WTC11 (cell line): ENCODE data around the gene ESRRG. TPM values are rescaled to one million over a fixed set of nuclear protein-coding genes. Genes with fewer than 3 reads are reported as not detected.
A peak's percentile ranks its signal among the peaks of the same experiment; 100 is the strongest.

Source experiments
- ATAC-seq: fragments of 200-7000 bp; cut with Tn5 transposase; 2 replicates; pipeline ENCODE4 v1.10.0; 2021; ENCODE audit warnings: mild to moderate bottlenecking, moderate library complexity
- CTCF ChIA-PET: fragments of 300-600 bp; sonication (Branson Sonifier 250); formaldehyde crosslinking; loops from one replicate; lab custom pipeline; 2021; ENCODE audit warnings: antibody characterized with exemption; lab: Charles Lee
- POLR2A ChIA-PET: fragments of 350-600 bp; sonication (Branson Sonifier 250); formaldehyde crosslinking; loops from one replicate; lab custom pipeline; 2021; ENCODE audit warnings: antibody characterized with exemption; lab: Charles Lee
- DNase-seq: peaks from one replicate; pipeline ENCODE4 v3.0.0; 2021; ENCODE audit warnings: low spot score
- H3K27ac Mint-ChIP-seq: 2 replicates; pipeline ENCODE4 v1.8.0; 2021; ENCODE audit warnings: mixed read lengths
- H3K27me3 Mint-ChIP-seq: 2 replicates; pipeline ENCODE4 v1.8.0; 2021; ENCODE audit warnings: low read depth, mild to moderate bottlenecking, moderate library complexity, mixed read lengths
- H3K36me3 Mint-ChIP-seq: 2 replicates; pipeline ENCODE4 v1.8.0; 2021; ENCODE audit warnings: mixed read lengths
- H3K4me1 Mint-ChIP-seq: 2 replicates; pipeline ENCODE4 v1.8.0; 2022; ENCODE audit warnings: mixed read lengths
- H3K4me3 Mint-ChIP-seq: 2 replicates; pipeline ENCODE4 v1.8.0; 2021; ENCODE audit warnings: mild to moderate bottlenecking, moderate library complexity, mixed read lengths
- H3K9me3 Mint-ChIP-seq: 2 replicates; pipeline ENCODE4 v1.8.0; 2021; ENCODE audit warnings: mixed read lengths
- GABPB1 ChIP-seq: sonication (generic); formaldehyde crosslinking; IDR thresholded peaks from 2 replicates; pipeline ENCODE4 v1.8.1; 2023; ENCODE audit warnings: mild to moderate bottlenecking, missing genetic modification reagents
- TCF7 ChIP-seq: sonication (generic); formaldehyde crosslinking; IDR thresholded peaks from 2 replicates; pipeline ENCODE4 v1.8.0; 2022; ENCODE audit warnings: mild to moderate bottlenecking, low read depth, missing genetic modification reagents, moderate library complexity
- total RNA-seq: library from RNA; stranded (reverse); gene quantifications from 3 replicates; pipeline ENCODE4 v1.2.3, GENCODE V29; 2021
- TF ChIP-seq, protein P1 (sequence below): sonication (generic); formaldehyde crosslinking; IDR thresholded peaks from 2 replicates; pipeline ENCODE4 v1.8.0; 2022; ENCODE audit warnings: missing genetic modification reagents
- TF ChIP-seq, protein P2 (sequence below): sonication (generic); formaldehyde crosslinking; IDR thresholded peaks from 2 replicates; pipeline ENCODE4 v1.8.1; 2022; ENCODE audit warnings: mild to moderate bottlenecking, missing genetic modification reagents, moderate library complexity, borderline replicate concordance
- TF ChIP-seq, protein P3 (sequence below): sonication (generic); formaldehyde crosslinking; IDR thresholded peaks from 2 replicates; pipeline ENCODE4 v1.8.1; 2023; ENCODE audit warnings: mild to moderate bottlenecking, missing genetic modification reagents
- TF ChIP-seq, protein P4 (sequence below): sonication (generic); formaldehyde crosslinking; IDR thresholded peaks from 2 replicates; pipeline ENCODE4 v1.8.1; 2023; ENCODE audit warnings: mild to moderate bottlenecking, moderate library complexity, missing genetic modification reagents
- TF ChIP-seq, protein P5 (sequence below): sonication (generic); formaldehyde crosslinking; IDR thresholded peaks from 2 replicates; pipeline ENCODE4 v1.8.1; 2023; ENCODE audit warnings: mild to moderate bottlenecking, missing genetic modification reagents, moderate library complexity
- TF ChIP-seq, protein P6 (sequence below): sonication (generic); formaldehyde crosslinking; IDR thresholded peaks from 2 replicates; pipeline ENCODE4 v1.8.0; 2023; ENCODE audit warnings: missing genetic modification reagents, mild to moderate bottlenecking, borderline replicate concordance
- TF ChIP-seq, protein P7 (sequence below): sonication (generic); formaldehyde crosslinking; IDR thresholded peaks from 2 replicates; pipeline ENCODE4 v1.8.1; 2023; ENCODE audit warnings: mild to moderate bottlenecking, missing genetic modification reagents, borderline replicate concordance

Gene ESRRG
- total RNA-seq, 1 experiment from 2014 or later = 2.3 TPM

DNA sequence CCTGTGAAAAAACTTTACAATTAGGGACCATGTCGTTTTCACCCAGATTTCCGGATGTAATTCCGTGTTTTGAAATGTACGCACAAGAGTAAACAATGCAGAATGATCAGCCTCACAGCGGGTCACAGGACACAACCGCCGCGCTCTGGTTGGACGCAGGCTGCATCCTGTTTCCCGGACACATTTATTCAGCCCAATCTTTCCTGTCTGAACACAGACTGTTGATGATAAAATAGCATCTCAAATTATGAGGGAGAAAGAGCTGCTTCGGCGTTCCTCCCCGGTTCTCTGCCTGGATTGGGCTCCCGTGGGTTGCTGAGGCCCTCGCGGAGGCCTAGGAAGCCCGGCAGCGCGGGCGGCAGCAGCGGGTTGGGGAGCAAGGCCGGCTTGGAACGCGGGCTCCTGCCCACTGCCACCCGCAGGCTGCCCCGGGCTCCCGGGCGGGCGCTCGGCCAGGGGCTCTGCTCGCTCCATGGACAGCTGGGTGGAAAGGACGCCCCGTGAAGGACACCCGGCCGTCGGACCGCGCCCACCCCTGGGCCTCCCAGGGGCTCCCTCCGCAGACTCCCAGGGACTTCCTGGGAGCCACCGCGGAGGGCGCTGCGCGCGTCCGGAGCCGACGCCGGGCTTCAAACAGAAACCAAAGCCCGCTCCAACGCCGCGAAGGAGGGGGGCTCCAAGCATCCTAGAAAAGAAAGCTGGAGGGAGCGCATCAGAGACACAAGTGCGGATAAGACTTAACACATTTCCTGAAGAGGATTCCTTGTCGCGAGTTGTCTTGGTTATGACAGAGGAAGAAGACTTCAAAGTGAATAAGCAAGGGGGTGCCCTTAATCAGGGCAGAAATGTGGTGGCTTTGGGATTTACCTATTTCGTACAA lies 122.3 kb downstream of the ESRRG start (continued):
- TF ChIP-seq, protein P1, sequence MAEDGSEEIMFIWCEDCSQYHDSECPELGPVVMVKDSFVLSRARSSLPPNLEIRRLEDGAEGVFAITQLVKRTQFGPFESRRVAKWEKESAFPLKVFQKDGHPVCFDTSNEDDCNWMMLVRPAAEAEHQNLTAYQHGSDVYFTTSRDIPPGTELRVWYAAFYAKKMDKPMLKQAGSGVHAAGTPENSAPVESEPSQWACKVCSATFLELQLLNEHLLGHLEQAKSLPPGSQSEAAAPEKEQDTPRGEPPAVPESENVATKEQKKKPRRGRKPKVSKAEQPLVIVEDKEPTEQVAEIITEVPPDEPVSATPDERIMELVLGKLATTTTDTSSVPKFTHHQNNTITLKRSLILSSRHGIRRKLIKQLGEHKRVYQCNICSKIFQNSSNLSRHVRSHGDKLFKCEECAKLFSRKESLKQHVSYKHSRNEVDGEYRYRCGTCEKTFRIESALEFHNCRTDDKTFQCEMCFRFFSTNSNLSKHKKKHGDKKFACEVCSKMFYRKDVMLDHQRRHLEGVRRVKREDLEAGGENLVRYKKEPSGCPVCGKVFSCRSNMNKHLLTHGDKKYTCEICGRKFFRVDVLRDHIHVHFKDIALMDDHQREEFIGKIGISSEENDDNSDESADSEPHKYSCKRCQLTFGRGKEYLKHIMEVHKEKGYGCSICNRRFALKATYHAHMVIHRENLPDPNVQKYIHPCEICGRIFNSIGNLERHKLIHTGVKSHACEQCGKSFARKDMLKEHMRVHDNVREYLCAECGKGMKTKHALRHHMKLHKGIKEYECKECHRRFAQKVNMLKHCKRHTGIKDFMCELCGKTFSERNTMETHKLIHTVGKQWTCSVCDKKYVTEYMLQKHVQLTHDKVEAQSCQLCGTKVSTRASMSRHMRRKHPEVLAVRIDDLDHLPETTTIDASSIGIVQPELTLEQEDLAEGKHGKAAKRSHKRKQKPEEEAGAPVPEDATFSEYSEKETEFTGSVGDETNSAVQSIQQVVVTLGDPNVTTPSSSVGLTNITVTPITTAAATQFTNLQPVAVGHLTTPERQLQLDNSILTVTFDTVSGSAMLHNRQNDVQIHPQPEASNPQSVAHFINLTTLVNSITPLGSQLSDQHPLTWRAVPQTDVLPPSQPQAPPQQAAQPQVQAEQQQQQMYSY (CRISPR knock-in tag) = no peak

DNA sequence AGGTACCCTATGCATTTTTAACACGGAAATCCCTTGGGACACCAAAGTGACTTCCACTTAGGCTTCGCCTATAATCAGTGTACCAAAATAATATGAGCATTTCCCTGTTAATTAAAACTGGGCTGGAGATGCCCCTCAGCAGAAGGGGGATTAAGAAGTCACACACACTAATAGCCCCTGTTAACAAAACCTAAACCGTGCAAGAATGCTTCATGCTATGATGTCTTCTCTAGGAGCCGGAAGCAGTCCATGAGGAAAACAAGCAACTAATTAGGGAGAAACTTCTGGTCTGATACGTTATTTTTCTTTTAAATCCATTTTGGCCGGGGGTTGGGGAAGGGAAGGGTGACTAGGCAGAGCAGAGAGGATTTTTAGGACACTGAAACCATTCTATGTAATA lies 123.4 kb downstream of the ESRRG start:
- Mint-ChIP-seq H3K9me3 (no peaks in the 10 kb centered on the region), H3K27ac (no peak overlapping the region), H3K36me3 (no peaks in the 10 kb centered on the region), H3K4me1 (peaks cover 46% of the 10 kb centered on the region), H3K27me3 (peaks cover 4% of the 10 kb centered on the region; the same call in 1 of the 2 replicates), H3K4me3 (peak overlapping the region; percentile 84)
- ChIA-PET POLR2A (no interaction called here), CTCF (no interaction called here)
- TF ChIP-seq GABPB1 (CRISPR knock-in tag) (no peak), TCF7 (CRISPR knock-in tag) (no peak)
- TF ChIP-seq, protein P2, sequence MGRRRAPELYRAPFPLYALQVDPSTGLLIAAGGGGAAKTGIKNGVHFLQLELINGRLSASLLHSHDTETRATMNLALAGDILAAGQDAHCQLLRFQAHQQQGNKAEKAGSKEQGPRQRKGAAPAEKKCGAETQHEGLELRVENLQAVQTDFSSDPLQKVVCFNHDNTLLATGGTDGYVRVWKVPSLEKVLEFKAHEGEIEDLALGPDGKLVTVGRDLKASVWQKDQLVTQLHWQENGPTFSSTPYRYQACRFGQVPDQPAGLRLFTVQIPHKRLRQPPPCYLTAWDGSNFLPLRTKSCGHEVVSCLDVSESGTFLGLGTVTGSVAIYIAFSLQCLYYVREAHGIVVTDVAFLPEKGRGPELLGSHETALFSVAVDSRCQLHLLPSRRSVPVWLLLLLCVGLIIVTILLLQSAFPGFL (CRISPR knock-in tag) = no peak
- TF ChIP-seq, protein P3, sequence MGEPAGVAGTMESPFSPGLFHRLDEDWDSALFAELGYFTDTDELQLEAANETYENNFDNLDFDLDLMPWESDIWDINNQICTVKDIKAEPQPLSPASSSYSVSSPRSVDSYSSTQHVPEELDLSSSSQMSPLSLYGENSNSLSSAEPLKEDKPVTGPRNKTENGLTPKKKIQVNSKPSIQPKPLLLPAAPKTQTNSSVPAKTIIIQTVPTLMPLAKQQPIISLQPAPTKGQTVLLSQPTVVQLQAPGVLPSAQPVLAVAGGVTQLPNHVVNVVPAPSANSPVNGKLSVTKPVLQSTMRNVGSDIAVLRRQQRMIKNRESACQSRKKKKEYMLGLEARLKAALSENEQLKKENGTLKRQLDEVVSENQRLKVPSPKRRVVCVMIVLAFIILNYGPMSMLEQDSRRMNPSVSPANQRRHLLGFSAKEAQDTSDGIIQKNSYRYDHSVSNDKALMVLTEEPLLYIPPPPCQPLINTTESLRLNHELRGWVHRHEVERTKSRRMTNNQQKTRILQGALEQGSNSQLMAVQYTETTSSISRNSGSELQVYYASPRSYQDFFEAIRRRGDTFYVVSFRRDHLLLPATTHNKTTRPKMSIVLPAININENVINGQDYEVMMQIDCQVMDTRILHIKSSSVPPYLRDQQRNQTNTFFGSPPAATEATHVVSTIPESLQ (CRISPR knock-in tag) = no peak
- TF ChIP-seq, protein P4, sequence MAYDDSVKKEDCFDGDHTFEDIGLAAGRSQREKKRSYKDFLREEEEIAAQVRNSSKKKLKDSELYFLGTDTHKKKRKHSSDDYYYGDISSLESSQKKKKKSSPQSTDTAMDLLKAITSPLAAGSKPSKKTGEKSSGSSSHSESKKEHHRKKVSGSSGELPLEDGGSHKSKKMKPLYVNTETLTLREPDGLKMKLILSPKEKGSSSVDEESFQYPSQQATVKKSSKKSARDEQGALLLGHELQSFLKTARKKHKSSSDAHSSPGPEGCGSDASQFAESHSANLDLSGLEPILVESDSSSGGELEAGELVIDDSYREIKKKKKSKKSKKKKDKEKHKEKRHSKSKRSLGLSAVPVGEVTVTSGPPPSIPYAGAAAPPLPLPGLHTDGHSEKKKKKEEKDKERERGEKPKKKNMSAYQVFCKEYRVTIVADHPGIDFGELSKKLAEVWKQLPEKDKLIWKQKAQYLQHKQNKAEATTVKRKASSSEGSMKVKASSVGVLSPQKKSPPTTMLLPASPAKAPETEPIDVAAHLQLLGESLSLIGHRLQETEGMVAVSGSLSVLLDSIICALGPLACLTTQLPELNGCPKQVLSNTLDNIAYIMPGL = no peak
- TF ChIP-seq, protein P5, sequence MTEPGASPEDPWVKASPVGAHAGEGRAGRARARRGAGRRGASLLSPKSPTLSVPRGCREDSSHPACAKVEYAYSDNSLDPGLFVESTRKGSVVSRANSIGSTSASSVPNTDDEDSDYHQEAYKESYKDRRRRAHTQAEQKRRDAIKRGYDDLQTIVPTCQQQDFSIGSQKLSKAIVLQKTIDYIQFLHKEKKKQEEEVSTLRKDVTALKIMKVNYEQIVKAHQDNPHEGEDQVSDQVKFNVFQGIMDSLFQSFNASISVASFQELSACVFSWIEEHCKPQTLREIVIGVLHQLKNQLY (CRISPR knock-in tag) = no peak
- TF ChIP-seq, protein P6, sequence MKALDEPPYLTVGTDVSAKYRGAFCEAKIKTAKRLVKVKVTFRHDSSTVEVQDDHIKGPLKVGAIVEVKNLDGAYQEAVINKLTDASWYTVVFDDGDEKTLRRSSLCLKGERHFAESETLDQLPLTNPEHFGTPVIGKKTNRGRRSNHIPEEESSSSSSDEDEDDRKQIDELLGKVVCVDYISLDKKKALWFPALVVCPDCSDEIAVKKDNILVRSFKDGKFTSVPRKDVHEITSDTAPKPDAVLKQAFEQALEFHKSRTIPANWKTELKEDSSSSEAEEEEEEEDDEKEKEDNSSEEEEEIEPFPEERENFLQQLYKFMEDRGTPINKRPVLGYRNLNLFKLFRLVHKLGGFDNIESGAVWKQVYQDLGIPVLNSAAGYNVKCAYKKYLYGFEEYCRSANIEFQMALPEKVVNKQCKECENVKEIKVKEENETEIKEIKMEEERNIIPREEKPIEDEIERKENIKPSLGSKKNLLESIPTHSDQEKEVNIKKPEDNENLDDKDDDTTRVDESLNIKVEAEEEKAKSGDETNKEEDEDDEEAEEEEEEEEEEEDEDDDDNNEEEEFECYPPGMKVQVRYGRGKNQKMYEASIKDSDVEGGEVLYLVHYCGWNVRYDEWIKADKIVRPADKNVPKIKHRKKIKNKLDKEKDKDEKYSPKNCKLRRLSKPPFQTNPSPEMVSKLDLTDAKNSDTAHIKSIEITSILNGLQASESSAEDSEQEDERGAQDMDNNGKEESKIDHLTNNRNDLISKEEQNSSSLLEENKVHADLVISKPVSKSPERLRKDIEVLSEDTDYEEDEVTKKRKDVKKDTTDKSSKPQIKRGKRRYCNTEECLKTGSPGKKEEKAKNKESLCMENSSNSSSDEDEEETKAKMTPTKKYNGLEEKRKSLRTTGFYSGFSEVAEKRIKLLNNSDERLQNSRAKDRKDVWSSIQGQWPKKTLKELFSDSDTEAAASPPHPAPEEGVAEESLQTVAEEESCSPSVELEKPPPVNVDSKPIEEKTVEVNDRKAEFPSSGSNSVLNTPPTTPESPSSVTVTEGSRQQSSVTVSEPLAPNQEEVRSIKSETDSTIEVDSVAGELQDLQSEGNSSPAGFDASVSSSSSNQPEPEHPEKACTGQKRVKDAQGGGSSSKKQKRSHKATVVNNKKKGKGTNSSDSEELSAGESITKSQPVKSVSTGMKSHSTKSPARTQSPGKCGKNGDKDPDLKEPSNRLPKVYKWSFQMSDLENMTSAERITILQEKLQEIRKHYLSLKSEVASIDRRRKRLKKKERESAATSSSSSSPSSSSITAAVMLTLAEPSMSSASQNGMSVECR (CRISPR knock-in tag) = no peak
- TF ChIP-seq, protein P7, sequence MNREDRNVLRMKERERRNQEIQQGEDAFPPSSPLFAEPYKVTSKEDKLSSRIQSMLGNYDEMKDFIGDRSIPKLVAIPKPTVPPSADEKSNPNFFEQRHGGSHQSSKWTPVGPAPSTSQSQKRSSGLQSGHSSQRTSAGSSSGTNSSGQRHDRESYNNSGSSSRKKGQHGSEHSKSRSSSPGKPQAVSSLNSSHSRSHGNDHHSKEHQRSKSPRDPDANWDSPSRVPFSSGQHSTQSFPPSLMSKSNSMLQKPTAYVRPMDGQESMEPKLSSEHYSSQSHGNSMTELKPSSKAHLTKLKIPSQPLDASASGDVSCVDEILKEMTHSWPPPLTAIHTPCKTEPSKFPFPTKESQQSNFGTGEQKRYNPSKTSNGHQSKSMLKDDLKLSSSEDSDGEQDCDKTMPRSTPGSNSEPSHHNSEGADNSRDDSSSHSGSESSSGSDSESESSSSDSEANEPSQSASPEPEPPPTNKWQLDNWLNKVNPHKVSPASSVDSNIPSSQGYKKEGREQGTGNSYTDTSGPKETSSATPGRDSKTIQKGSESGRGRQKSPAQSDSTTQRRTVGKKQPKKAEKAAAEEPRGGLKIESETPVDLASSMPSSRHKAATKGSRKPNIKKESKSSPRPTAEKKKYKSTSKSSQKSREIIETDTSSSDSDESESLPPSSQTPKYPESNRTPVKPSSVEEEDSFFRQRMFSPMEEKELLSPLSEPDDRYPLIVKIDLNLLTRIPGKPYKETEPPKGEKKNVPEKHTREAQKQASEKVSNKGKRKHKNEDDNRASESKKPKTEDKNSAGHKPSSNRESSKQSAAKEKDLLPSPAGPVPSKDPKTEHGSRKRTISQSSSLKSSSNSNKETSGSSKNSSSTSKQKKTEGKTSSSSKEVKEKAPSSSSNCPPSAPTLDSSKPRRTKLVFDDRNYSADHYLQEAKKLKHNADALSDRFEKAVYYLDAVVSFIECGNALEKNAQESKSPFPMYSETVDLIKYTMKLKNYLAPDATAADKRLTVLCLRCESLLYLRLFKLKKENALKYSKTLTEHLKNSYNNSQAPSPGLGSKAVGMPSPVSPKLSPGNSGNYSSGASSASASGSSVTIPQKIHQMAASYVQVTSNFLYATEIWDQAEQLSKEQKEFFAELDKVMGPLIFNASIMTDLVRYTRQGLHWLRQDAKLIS (CRISPR knock-in tag) = no peak
- DNase-seq (no peak), ATAC-seq (no peak)
